WTC11 (cell line): ENCODE measurements around the gene ABCA1.

Experiments
- CBFB ChIP-seq: sonication (generic); formaldehyde crosslinking; IDR thresholded peaks from 2 replicates; pipeline ENCODE4 v1.8.1; 2022; ENCODE audit warnings: mild to moderate bottlenecking, low read depth, missing genetic modification reagents
- CTCF ChIP-seq: fragments of 200-600 bp; IDR thresholded peaks from 2 replicates; pipeline ENCODE4 v1.8.0; 2022; ENCODE audit warnings: antibody characterized with exemption
- EMX1 ChIP-seq: fragments of 250-450 bp; sonication (Bioruptor Pico); IDR thresholded peaks from 2 replicates; pipeline ENCODE4 v1.8.0; 2021; ENCODE audit warnings: mild to moderate bottlenecking
- ESRRA ChIP-seq: sonication (generic); formaldehyde crosslinking; IDR thresholded peaks from 2 replicates; pipeline ENCODE4 v1.8.1; 2022; ENCODE audit warnings: mild to moderate bottlenecking, missing genetic modification reagents, borderline replicate concordance
- HMGA2 ChIP-seq: fragments of 250-450 bp; sonication (Bioruptor Pico); IDR thresholded peaks from 2 replicates; pipeline ENCODE4 v1.4.0; 2021; ENCODE audit warnings: mild to moderate bottlenecking, moderate library complexity
- MAX ChIP-seq: sonication (generic); formaldehyde crosslinking; IDR thresholded peaks from 2 replicates; pipeline ENCODE4 v1.8.0; 2022; ENCODE audit warnings: mild to moderate bottlenecking, missing genetic modification reagents
- MXD4 ChIP-seq: fragments of 250-450 bp; sonication (Bioruptor Pico); IDR thresholded peaks from 2 replicates; pipeline ENCODE4 v1.8.0; 2021; ENCODE audit warnings: mild to moderate bottlenecking, moderate library complexity, borderline replicate concordance
- NFE2L1 ChIP-seq: sonication (generic); formaldehyde crosslinking; IDR thresholded peaks from 2 replicates; pipeline ENCODE4 v1.8.1; 2023; ENCODE audit warnings: missing genetic modification reagents
- SP1 ChIP-seq: sonication (generic); formaldehyde crosslinking; conservative IDR thresholded peaks from 2 replicates; pipeline ENCODE4 v1.8.1; 2022; ENCODE audit warnings: missing genetic modification reagents
- TEAD1 ChIP-seq: sonication (generic); formaldehyde crosslinking; IDR thresholded peaks from 2 replicates; pipeline ENCODE4 v1.8.0; 2022; ENCODE audit warnings: mild to moderate bottlenecking, missing genetic modification reagents
- ZNF263 ChIP-seq: sonication (generic); formaldehyde crosslinking; IDR thresholded peaks from 2 replicates; pipeline ENCODE4 v1.8.1; 2022; ENCODE audit warnings: low read depth, mild to moderate bottlenecking, moderate library complexity, missing genetic modification reagents
- ZNF281 ChIP-seq: sonication (generic); formaldehyde crosslinking; IDR thresholded peaks from 2 replicates; pipeline ENCODE4 v1.8.0; 2023; ENCODE audit warnings: mild to moderate bottlenecking, missing genetic modification reagents
- ZNF425 ChIP-seq: fragments of 250-450 bp; sonication (Bioruptor Pico); conservative IDR thresholded peaks from 2 replicates; pipeline ENCODE4 v1.9.0; 2021; ENCODE audit warnings: mild to moderate bottlenecking
- TF ChIP-seq, protein P1 (sequence below): fragments of 250-450 bp; sonication (Bioruptor Pico); IDR thresholded peaks from 2 replicates; pipeline ENCODE4 v2.1.2; 2022; ENCODE audit warnings: mild to moderate bottlenecking, moderate library complexity

DNA sequence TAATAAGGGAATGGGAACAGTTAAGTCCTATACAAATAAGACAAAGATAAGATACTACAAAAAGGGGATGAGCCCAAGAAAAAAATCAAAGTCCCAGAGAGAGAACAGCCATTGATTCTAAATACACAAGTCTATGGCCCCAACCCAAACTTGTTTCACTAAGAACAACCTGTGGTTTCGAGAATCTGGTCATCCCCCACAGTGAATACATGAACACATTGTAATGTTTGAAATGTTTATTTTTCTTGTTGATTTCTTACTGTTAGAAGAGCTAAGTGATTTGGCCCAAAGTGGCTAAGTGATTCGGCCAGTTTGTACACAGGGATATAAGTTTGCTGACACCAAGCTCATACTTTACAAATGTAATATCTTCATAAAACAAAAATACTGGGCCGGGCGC, 3.3 kb upstream of the ABCA1 start:
- TF ChIP-seq TEAD1 (CRISPR knock-in tag): no peak
- TF ChIP-seq, protein P1, sequence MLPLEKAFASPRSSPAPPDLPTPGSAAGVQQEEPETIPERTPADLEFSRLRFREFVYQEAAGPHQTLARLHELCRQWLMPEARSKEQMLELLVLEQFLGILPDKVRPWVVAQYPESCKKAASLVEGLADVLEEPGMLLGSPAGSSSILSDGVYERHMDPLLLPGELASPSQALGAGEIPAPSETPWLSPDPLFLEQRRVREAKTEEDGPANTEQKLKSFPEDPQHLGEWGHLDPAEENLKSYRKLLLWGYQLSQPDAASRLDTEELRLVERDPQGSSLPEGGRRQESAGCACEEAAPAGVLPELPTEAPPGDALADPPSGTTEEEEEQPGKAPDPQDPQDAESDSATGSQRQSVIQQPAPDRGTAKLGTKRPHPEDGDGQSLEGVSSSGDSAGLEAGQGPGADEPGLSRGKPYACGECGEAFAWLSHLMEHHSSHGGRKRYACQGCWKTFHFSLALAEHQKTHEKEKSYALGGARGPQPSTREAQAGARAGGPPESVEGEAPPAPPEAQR (CRISPR knock-in tag): no peak
- TF ChIP-seq CTCF: no peak
- no peak for TF ChIP-seq ZNF263 (CRISPR knock-in tag)
- TF ChIP-seq HMGA2 (CRISPR knock-in tag): no peak
- no peak for TF ChIP-seq NFE2L1 (CRISPR knock-in tag)
- TF ChIP-seq ESRRA (CRISPR knock-in tag): no peak
- TF ChIP-seq EMX1 (CRISPR knock-in tag): no peak
- TF ChIP-seq MAX (CRISPR knock-in tag): no peak
- TF ChIP-seq SP1 (CRISPR knock-in tag): no peak
- no peak for TF ChIP-seq ZNF281 (CRISPR knock-in tag)
- TF ChIP-seq MXD4 (CRISPR knock-in tag): no peak
- no peak for TF ChIP-seq ZNF425 (CRISPR knock-in tag)
- no peak for TF ChIP-seq CBFB (CRISPR knock-in tag)
